ENCODE results near the gene SECTM1.

The SECTM1 gene

DNA sequence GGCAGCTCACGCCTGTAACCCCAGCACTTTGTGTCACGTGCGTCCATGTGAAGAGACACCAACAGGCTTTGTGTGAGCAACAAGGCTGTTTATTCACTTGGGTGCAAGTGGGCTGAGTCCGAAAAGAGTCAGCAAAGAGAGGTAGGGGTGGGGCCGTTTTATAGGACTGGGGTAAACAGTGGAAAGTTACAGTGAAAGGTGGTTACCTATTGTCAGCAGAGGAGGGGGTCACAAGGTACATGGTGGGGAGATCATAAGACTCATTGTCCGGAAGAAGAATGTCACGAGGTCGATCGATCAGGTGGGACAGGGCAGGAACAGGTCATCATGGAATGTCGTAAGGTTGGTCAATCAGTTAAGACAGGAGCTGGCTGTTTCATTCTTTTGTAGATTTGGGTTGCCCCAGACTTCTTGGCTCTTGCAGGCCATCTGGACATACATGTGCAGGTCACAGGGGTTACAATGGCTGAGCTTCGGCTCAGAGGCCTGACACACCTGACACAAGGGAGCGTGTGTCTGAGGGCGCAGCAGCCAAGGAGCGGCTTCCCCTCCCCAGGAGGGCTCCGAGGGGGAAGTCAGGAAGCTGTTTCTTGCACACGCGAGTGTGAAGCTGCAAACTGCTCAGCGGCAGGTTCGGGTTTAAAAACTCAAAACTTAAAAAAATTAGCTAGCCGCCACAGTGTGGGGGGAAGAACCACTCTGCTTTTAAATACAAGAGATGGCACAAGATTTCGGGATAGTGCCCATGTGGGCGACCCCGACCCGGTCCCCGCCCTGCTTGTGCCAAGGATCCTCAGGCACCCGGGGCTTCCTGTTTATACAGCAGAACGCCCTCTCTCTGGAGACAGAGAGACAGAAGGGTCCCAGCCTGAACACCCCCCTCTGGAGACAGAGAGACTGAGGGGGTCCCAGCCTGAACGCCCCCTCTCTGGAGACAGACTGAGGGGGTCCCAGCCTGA is 13.1 kb upstream of the SECTM1 start:
- FAIRE-seq = no peak

DNA sequence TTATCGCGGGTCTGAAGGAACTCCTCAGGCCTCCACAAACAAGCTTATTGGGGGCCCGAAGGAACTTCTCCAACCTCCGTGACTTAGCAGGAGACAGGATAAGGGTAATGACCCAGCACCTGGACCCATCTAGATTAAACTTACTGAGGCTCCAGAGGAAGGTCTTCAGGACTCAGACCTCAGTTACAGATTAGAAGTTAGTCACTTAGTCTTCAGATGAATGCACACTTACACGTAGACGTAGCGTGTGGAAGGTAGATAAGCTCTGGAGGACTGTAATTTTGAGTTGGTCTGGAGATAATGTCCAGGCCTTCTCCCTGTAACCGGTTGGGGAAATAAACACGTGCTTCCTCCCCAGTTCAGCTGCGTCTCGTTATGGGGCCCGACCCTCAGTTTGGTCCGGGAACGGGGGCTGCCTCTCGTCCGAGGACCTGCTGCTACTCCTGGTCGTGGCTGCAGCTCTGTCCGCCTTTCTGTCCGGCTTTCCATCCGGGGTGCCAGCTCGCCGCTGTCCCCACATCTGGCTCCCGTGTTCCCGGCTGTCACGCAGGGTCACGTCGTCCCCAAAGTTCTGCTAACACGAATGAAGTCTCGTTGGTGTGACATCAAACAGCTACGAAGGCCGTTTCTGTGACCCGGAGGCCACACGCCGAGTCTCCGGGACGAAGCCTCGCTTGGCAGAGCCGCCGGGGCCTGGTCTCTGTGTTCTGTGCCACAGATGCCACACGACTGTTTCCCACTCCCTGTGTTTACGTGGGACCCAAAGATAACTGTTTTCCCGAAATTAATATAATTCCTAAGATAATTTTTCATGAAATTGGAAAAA is 11.8 kb upstream of the SECTM1 start:
- no peak for FAIRE-seq

DNA sequence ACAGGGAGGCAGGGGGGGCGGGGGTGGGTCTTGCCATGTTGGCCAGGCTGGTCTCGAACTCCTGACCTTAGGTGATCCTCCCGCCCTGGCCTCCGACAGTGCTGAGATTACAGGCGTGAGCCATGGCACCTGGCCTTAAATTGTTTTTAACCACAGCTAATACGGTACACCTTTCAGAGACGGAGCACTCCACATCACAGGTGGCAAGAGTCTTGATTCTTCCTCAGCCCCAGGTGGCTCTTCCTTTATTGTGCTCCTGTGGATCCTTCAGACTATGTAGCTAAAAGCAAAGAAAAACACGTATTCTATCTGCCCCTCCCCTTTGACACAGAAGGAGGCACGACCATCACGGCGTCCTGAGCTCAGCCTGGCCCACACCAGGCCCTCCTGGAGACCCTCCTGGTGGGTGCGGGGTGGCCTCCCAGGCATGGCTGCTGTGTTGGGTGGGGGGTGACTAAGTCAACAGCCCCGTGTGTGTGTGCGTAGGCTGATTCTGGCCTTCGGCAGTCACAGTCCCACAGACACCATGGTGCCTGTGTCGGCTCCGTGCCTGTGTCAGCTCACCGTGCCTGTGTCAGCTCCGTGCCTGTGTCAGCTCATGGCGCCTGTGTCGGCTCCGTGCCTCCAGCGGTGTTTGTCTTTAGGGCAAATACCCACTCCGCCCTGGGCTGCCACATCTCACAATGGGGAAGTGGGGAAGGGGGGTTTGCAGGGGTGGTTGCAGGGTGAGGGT is 10.8 kb upstream of the SECTM1 start:
- no peak for FAIRE-seq

DNA sequence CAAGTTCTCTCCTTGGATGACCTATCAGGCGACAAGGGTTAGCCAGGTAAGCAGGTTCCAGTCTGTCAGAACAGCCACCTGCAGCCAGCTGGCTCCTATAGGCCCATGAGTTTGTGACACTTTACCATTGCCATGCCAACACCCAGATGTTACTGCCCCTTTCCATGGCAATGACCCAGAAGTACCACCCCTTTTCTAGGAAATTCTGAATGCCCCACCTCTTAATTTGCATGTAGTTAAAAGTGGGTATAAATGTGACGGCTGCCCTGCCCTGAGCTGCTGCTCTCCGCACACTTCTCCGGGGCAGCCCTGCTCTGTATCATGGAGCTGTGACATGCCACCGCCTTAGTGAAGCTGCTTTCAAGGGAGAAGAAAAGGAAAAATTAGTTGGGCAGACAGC is 10.0 kb upstream of the SECTM1 start:
- no peak for FAIRE-seq

DNA sequence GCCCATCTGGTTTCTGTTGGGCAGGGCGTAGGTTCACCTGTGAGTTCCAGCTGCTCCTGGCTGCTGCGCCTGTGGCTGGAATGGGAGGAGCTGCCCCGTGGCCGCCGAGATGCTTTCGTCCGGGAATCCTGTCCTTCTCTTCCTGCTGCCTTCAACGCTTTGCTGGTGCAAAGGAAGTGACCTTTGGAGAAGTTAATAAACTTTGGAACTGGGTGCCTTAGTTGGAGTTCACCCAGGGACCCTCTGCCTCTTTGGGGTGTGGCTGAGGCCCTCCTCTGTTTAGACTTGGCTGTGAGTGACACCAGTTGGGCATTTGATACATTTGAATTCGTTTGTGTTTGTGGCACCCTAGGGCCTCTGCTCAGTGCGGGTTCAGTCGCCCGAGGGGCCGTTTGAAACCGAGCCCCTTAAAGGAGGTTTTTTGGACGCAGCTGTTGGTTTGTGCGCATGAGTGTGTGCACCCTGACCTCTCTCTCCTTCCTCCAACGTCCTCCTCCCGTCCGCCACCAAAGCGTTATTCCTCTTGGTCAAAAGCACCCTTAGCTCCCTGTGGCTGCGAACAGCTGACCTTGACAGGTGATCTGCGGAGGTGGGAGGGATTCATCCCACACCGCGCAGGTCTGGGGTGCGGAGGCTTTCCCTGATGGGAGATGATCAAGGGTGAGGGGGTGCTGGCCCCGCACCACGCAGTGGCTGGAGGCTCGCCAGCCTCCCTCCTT is 9.0 kb upstream of the SECTM1 start:
- no peak for FAIRE-seq

DNA sequence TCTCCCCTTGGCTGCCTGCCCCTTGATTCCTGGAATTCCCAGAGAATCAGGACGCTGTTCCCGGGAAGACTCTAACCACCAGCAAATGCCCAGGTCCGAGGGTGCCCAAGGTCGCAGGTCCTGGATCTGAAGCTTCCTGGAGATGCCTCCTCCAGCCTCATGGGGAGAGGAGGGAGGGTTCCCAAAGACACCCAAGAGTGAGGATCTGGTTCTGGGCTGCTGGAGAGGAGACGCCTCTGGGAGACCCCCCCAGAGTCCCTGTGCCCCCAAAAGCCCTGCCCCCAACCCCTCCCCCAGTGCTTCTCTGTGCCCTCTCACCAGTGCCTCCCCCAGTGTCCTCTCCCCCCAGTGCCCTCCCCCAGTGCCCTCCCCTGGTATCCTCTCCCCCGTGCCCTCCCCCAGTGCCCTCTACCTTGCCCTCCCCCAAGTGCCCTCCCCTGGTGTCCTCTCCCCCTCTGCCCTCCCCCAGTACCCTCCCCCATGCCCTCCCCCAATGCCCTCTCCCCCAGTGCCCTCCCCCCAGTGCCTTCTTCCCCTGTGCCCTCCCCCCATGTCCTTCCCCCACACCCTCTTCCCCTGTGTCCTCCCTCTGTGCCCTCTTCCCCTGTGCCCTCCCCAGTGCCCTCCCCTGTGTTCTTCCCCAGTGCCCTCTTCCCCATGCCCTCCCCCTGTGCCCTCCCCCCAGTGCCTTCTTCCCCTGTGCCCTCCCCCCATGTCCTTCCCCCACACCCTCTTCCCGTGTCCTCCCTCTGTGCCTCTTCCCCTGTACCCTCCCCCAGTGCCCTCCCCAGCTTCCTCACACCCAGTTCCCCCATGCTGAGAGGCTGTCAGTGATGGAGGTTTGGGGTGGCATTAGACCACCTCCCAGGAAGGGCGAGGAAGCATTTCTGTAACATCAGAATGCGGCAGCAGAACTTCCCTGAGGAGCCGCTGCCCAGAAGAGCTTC is 6.3 kb upstream of the SECTM1 start:
- no peak for FAIRE-seq

DNA sequence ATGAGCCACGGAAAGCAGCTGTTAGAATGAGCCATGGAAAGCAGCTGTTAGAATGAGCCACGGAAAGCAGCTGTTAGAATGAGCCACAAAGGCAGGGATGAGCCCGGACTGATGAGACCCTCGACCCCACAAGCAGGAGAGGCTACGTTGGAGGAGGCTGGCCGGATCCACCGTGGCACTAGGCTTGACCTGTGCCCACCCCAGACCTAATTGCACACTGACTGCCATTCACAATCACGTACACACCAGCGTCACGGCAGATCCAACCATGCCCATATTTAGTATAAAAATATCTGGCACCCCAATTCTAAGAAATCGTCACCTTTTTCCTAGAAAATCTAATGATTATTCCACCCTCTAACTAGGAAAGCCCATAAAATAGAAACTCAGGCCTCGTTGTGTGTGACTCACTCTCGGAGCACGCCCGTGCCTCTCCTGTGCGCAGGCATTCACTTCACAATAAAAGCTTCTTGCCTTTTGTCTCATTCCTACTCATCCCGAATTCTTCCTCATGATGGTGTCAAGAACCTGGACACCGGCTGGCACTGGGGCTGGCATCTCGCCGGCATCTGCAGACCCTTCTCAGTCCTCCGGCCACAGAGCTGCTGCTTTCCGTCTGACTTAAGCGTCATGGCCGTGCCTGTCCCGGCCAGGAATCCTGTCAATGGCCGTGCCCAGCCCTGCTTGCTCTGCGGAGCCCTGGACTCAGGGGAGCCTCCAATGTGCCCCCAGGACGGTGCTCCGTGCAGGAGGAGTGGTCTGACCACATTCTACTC is 5.5 kb upstream of the SECTM1 start:
- FAIRE-seq = no peak

DNA sequence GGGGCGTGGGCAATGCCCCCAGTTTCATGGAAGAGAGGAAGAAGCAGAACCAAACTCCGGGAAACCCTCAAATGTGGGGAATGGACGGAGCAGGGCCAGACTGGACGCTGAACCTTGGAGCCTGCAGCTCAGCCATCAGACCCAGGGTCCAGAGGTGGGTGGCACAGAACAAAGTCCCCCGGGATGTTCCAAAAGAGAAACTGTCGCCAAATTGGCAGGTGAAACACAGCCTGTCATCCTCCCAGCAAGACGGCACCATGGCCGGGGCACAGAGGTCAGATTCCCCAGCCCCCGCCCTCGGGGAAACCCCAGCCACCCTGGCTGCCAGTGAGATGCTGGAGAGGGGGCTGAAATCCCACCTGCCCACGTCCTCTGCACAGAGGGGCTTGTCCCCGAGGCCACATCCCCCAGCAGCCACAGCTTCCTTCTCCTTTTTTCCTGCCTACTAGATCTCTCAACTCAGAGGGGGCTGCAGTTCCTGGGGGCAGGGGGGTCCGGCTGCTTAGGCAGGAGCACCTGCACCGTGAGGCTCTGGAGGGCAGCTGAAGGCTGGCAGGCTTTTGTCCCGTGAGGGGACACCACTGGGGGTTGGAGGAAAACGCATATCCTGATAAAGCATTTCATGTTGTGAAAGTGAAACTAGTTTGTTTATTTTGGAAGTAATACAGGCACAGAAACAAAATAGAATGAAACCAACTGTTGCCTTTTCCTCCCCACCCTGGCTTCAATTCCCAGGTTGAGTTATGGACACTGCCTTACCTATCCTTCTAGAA is 1.2 kb upstream of the SECTM1 start:
- FAIRE-seq = peak; percentile 68

DNA sequence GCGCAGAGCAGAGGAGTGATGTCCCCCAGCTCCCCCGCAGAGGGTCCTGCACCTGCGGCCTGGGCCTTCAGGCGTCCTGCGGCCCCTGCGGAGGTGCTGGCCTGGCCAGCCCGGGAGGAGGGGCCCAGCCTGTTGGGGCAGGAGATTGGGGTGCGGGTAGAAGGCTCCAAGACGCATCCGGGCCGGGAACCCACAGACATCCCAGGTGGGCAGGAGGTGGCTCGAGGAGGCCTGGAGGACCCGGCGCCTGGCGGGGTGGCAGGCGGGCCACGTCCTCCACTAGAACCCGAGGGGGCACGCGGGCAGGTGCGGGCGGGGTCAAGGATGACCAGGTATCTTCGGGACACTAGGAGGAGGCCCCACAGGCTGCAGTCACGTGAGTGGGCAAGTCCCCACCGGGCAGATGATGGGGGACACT is 647 bp upstream of the SECTM1 start:
- FAIRE-seq = no peak

DNA sequence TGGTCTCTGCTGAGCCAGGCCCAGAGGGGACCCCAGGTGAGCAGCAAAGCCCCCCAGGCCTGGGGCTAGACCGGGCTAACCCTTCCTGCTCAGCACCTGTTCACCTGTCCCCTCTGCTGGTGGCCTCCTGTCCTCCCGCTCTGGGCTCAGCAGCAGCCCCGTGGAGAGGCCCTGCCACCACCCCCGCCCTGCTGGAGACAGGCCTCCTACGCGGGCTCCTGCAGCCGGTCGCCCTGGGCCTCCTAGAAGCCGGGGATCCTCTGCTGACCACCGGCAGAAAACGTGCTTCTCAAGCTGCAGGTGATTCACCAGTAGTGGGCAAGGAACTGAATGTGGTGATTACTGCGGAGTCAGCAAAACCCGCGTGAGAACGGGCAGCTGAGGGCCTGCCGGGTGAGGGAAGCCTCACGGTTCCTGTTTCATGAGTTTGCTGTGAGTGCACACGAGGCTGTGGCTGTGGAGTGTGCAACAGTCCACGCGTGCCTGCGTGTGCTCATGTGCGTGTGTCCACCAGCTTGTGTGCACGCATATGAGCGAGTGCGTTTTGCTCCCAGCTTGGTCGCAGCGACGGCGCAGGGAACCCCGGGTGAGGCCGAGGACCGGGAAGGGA is 792 bp downstream of the SECTM1 start:
- no peak for FAIRE-seq

DNA sequence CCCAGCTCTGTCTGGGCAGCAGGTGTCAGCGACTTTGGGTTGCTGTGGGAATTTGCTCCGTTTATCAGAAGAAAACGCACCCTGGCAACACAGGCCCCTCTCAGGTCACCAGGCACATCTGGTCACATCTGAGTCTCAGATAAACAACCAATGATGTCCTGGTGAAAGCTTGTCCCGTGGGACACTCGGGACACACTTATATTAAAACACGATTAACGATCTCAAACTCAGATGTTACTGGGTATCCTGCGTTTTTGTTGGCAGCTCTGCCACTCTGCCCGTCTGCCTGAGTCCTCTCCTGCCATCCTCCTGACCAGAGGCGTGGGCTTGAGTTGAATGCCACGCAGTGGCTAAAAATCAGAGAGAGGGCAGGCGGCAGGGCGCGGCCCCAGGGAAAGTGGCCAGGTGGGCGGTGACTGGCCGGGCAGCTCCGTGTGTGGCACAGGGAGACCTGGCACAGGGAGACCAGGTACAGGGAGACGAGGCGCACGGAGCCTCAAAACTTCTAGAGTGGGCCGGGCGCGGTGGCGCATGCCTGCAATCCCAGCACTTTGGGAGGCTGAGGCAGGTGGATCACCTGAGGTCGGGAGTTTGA is 2.1 kb downstream of the SECTM1 start:
- no peak for FAIRE-seq

DNA sequence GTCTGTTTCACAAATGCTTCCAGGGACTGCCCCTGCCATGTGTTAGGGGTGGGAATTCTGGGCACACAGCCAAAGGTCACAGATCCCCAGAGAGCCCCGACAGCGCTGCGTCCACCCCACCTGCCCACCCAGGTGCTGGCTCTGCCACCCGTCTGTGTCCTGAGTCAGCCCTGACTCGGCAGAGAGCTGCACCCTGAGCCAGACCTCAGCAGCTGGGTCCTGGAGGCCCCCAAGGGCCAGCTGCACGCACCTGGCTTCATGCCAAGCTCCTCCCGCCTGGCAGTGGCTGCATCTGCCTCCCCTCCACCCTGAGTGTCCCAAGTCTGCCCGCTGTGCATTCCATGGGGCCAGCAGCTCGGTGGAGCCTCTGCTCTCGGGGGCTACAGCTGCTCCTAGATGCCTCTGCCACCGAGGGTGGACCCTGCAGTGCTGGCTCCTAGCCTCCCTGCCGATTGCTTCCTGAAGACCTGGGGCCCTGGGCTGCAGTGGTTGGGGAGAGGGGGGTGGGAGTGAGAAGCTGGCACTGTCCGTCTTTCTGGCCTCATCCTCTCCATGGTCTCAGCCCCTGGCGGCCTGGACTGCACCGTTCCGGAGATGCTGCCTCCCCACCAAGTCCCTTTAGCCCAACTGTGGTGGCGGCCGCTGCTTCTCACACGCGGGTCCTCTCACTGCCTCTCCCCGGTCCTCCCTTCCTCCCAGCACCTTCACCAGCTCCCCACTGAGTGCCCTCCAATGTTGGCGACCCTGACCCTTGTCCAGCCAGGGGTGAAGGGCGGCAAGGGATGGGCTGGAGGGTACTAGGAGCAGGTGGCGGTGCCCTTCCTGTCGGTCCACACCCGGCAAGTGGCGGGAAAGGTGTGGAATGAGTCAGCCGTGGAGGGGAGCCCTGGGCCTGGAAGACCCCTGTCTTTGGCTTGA is 3.0 kb downstream of the SECTM1 start:
- no peak for FAIRE-seq

DNA sequence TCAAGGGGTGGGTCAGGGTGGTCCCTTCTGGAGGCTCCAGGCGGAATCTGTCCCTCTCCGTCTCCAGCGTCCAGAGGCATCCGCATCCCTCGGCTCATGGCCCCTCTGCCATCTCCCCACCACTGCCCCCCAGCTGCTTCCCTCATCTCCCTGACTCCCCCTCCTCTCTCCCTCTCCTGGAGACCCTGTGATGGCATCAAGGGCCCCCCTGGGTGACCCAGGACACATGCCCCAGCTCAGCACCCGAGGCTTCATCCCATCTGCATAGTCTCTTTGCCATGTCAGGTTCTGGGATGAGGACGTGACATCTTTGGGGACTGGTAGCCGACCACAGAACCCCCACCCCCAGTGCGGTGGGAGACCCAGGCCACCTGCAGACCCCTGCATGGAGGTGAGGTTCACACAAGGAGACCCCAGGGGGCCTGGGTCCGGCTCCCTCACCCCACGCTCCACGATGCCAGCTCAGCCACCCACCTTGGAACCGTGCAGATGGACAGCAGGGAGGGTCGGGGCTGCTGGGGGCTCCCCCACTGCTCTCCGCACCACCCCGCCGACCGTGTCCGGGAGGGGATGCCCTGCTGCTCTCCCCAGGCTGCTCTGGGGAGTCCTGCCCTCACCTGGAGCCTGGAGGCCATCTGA is 3.8 kb downstream of the SECTM1 start:
- no peak for FAIRE-seq

DNA sequence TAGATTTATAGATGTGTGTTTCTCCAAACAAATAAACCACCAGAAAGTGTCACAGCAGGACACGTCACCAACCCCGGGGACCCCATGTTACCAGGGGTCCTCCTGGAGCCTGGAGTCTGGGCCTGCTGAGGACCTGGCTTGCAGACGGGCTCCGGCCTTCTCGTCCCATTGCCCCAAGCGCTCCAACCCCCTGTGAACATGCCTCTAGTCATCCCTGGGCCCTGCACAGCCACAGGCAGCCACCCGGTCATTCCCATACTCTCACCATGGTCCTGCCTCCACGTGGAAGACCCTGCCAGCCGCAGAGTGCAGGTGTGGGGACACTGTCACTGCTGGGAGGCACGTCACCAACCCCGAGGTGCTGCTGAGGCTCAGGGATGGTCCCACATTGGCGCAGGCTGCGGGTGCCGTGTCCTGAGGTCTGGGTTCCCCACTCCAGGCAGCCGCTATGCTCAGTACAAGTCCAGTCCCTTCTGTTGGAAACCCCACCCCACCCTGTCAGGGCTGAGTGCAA is 4.5 kb downstream of the SECTM1 start:
- no peak for FAIRE-seq

DNA sequence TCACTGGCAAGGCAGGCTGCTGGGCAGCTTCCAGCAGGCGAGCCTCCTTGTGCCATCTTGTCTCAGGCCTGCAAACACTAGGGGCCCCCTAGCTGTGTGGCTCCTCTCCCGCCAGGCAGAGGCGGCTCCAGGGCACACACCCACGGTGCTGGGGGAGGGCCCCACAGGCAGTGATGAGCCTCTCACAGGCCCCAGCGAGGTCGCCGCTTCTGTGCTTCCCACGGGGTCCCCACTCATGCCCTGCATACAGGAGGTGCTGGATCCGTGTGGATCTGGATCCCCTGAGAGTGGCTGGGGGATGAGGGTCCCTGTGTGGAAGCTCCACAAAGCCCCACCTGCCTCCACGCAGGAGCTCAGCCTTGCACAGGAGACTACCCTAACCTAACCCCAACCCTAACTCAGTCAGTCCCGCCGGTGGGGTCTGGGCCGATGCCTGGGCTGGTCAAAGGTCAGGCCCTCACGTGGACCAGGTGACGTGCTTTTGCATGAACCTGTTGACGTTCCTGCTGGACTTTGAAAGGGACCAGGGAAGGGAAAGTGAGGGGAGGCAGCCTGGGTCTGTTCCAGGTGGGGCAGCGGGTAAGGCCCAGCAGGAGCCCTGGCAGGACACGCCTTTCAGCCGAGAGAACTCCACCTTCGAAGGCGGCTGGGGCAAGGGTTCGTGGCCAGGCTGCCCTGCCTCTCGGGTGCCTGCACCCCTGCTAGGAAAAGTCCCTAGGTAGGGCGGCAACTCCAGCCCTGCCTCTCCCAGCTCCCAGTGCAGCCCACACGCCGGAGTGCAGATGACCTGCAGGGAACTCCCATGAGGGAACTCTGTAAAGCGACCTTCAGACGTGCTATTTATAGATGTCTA is 5.2 kb downstream of the SECTM1 start:
- no peak for FAIRE-seq

DNA sequence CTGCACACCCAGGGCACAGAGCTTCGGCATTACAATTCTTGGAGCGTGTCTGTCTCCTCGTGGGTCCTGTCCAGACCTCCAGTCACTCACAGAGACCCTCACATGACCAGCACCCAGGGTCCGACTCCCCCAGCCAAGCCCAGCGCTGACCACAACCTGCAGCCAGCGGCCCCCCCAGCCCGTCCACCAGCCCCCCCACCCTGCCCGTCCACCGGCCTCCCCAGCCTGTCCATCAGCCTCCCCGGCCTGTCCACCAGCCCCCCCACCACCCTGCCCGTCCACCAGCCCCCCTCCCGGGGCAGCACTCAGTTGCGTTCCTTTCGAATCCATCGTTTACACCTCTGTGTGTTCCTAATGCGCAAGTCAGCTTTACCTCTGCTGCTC is 5.8 kb downstream of the SECTM1 start:
- FAIRE-seq = no peak

Data from A204.1 (cell line).